Measurements from ENCODE around the gene SFMBT1. TPM values are rescaled to one million over a fixed set of nuclear protein-coding genes. Genes with fewer than 3 reads are reported as not detected.

The SFMBT1 gene
- total RNA-seq, 4 donors from 2014 or later: 16.1 to 45.4 (median 23.0) TPM

- Histone ChIP-seq H3K4me3 (no peak overlapping the region), H3K27me3 (no peaks in the 10 kb centered on the region), H3K4me1 (peaks cover 0 to 35% (median 5%) of the 10 kb centered on the region in 4 donors), H3K36me3 (peaks cover 0 to 6% (median 0%) of the 10 kb centered on the region in 3 donors), H3K9me3 (no peaks in the 10 kb centered on the region), H3K27ac (no peak overlapping the region)
- no peak for TF ChIP-seq POLR2A (IDR thresholded peaks at IDR 0.05)
- no peak for TF ChIP-seq CTCF (IDR thresholded peaks at IDR 0.05)
- no peak for DNase-seq
Observed at GRCh38 chr3:52889901-52890300, 156.0 kb downstream of the SFMBT1 start.

- H3K4me1 ChIP-seq: peaks cover 0 to 11% (median 5%) of the 10 kb centered on the region in 4 donors
- H3K27ac ChIP-seq: no peak overlapping the region
- H3K36me3 ChIP-seq: peaks cover 0 to 6% (median 0%) of the 10 kb centered on the region in 3 donors
- TF ChIP-seq CTCF (IDR thresholded peaks at IDR 0.05) (no peak), POLR2A (IDR thresholded peaks at IDR 0.05) (no peak)
- no peaks in the 10 kb centered on the region for H3K9me3 ChIP-seq
- H3K27me3 ChIP-seq: no peaks in the 10 kb centered on the region
- no peak overlapping the region for H3K4me3 ChIP-seq
- no peak for DNase-seq
Observed at GRCh38 chr3:52887166-52887565, 158.7 kb downstream of the SFMBT1 start.

DNA sequence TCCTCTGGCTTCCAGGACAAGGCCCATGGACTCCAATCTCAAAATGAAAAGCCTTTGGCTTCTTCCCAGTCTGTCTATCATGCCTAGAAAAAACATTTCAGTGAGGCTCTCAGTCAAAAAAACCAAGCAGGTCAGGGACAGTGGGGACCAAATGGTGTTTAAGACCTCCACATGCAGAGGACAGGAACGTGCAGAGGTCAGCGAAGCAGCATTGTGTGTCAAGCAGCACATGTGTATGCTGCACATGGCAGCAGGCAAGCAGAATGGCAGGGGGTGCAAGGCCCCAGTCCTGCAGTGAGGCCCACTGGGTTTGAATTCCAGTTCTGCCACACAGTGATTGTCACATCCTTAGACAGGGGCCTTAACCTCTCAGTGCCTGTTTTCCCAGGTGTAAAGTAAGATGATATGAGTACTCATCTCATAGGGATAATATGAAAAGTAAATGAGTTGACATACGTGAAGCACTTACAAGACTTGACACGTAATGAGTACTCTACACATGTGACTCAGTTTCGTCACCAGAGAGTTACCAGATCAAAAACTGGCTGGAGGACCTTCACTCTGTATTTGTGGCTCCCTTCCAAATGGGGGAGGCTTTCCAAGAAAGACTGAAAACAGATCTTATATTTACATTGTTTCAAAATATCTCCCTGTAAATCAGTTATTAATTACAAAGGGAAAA lies 159.7 kb downstream of the SFMBT1 start:
- peaks cover 0 to 6% (median 0%) of the 10 kb centered on the region in 3 donors for H3K36me3 ChIP-seq
- H3K4me3 ChIP-seq: no peak overlapping the region
- H3K9me3 ChIP-seq: no peaks in the 10 kb centered on the region
- H3K27ac ChIP-seq: no peak overlapping the region
- TF ChIP-seq POLR2A (IDR thresholded peaks at IDR 0.05) (no peak), CTCF (IDR thresholded peaks at IDR 0.05) (no peak)
- H3K27me3 ChIP-seq: no peaks in the 10 kb centered on the region
- DNase-seq: no peak
- peaks cover 0 to 2% (median under 1%) of the 10 kb centered on the region in 4 donors for H3K4me1 ChIP-seq

DNA sequence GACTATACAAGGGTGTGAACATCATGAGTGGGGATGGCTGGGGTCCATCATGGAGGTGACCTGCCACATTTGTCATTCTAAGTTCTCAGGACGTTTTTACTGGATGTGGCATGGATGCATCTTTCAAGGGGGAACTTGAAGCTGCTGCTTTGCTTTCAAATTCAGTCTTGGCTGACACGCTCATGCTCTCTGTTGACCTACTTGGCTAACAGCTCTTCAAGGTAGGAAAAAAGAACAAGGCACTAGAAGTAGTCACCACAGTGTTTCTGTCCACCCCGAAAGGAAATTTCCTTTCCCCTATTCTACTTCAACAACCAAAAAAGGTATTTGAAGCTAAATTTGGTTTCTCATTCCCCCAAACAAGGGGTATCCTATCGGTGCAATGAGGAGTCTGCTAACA lies 163.5 kb downstream of the SFMBT1 start:
- no peak for DNase-seq
- no peak overlapping the region for H3K4me3 ChIP-seq
- no peak overlapping the region for H3K27ac ChIP-seq
- TF ChIP-seq POLR2A (IDR thresholded peaks at IDR 0.05) (no peak), CTCF (IDR thresholded peaks at IDR 0.05) (no peak)
- H3K4me1 ChIP-seq: no peaks in the 10 kb centered on the region
- peaks cover 0 to 6% (median 0%) of the 10 kb centered on the region in 3 donors for H3K36me3 ChIP-seq
- no peaks in the 10 kb centered on the region for H3K9me3 ChIP-seq
- H3K27me3 ChIP-seq: no peaks in the 10 kb centered on the region

DNA sequence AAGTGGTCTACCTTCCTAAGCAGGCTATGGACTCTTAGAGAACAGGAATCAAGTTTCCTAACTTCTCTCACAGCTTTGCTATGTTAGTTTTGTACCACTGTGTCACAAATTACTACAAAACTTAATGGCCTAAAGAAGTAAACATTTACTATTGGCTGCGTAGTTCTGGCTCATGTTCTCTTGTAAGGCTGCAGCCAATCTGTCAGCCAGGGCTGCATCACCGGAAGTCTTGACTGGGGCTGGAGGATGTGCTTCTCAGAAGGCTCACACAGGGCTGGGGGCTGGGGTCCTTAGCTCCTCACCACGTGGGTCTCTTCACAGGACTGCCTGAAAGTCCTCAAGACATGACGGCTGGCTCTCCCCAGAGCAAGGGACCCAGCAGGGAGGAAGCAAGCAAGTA lies 164.0 kb downstream of the SFMBT1 start:
- DNase-seq: no peak
- Histone ChIP-seq H3K4me1 (no peaks in the 10 kb centered on the region), H3K36me3 (peaks cover 0 to 6% (median 0%) of the 10 kb centered on the region in 3 donors), H3K9me3 (no peaks in the 10 kb centered on the region), H3K27me3 (no peaks in the 10 kb centered on the region), H3K4me3 (no peak overlapping the region), H3K27ac (no peak overlapping the region)
- TF ChIP-seq CTCF (IDR thresholded peaks at IDR 0.05) (no peak), POLR2A (IDR thresholded peaks at IDR 0.05) (no peak)

All from Peyer's patch (tissue), 4 donors.